H1 (cell line): ENCODE measurements around the gene DUSP11. TPM values are rescaled to one million over a fixed set of nuclear protein-coding genes. Genes with fewer than 3 reads are reported as not detected.

Experiments used
- CTCF ChIA-PET: fragments of 300-600 bp; sonication (Branson Sonifier 250); formaldehyde crosslinking; loops from one replicate; lab custom pipeline; 2021; ENCODE audit not compliant: partially characterized antibody; lab: Charles Lee
- POLR2A ChIA-PET: fragments of 300-600 bp; sonication (Branson Sonifier 250); formaldehyde crosslinking; loops from one replicate; lab custom pipeline; 2021; ENCODE audit warnings: inconsistent platforms; ENCODE audit not compliant: partially characterized antibody; lab: Charles Lee
- DNase-seq, 2 experiments: peaks; one replicate each; pipeline versions ENCODE4 v3.0.0 to v3.0.0-alpha.2; 2010 to 2022; ENCODE audit warnings: low spot score in 2 of 2, low read depth in 1 of 2, mixed read lengths in 1 of 2
- FAIRE-seq: peaks from 2 replicates; lab custom pipeline; 2011; peaks lifted over from hg19 to GRCh38; lab: Jason Lieb, UNC
- H2AFZ ChIP-seq: 2 replicates; pipeline ENCODE4 v1.8.1; 2012; ENCODE audit warnings: low read length, inconsistent platforms
- H2AK5ac ChIP-seq: 2 replicates; pipeline ENCODE4 v1.6.1; 2013; ENCODE audit warnings: low read depth, low read length
- H2BK120ac ChIP-seq: replicated peaks from 2 replicates; pipeline ENCODE3; 2013; ENCODE audit warnings: low read depth, low read length, inconsistent platforms
- H2BK12ac ChIP-seq: 2 replicates; pipeline ENCODE4 v1.6.1; 2013; ENCODE audit warnings: low read depth, low read length
- H2BK15ac ChIP-seq: 2 replicates; pipeline ENCODE4 v1.6.1; 2013; ENCODE audit warnings: low read length
- H2BK20ac ChIP-seq: 2 replicates; pipeline ENCODE4 v1.6.1; 2013; ENCODE audit warnings: low read length
- H2BK5ac ChIP-seq: 2 replicates; pipeline ENCODE4 v1.6.1; 2013; ENCODE audit warnings: low read depth, low read length
- H3K14ac ChIP-seq: 2 replicates; pipeline ENCODE4 v1.6.1; 2013; ENCODE audit warnings: inconsistent platforms; ENCODE audit not compliant: insufficient read length
- H3K18ac ChIP-seq: 2 replicates; pipeline ENCODE4 v1.6.1; 2013; ENCODE audit warnings: low read length; ENCODE audit errors: extremely low read depth
- H3K23ac ChIP-seq: 2 replicates; pipeline ENCODE4 v1.6.1; 2013; ENCODE audit warnings: inconsistent platforms; ENCODE audit not compliant: insufficient read length
- H3K23me2 ChIP-seq: 2 replicates; pipeline ENCODE4 v1.6.1; 2013; ENCODE audit warnings: low read depth, low read length
- H3K27ac ChIP-seq: 2 replicates; pipeline ENCODE4 v1.6.1; 2011; ENCODE audit warnings: low read depth, low read length, inconsistent platforms
- H3K27me3 ChIP-seq, 4 experiments: replicated peaks in 1 of 4; 1 replicate in 1 of 4; 2 replicates in 3 of 4; pipeline versions ENCODE4 v1.6.1 to v1.8.1; 2011 to 2013; ENCODE audit warnings: low read length in 3 of 4, mild to moderate bottlenecking in 3 of 4, inconsistent platforms in 2 of 4, mixed read lengths in 2 of 4, moderate library complexity in 1 of 4; ENCODE audit not compliant: control insufficient read depth in 3 of 4, insufficient read depth in 3 of 4; ENCODE audit errors: extremely low read depth in 1 of 4
- H3K36me3 ChIP-seq, 4 experiments: 2 replicates each; pipeline versions ENCODE4 v1.6.1 to v1.8.1; 2011 to 2013; ENCODE audit warnings: mild to moderate bottlenecking in 4 of 4, low read length in 3 of 4, moderate library complexity in 2 of 4, control low read depth in 1 of 4, inconsistent platforms in 1 of 4; ENCODE audit not compliant: insufficient read depth in 4 of 4, control insufficient read depth in 2 of 4
- H3K4ac ChIP-seq: replicated peaks from 2 replicates; pipeline ENCODE3; 2013; ENCODE audit warnings: low read length, low read depth, mixed read lengths, inconsistent platforms; ENCODE audit not compliant: insufficient read length
- H3K4me1 ChIP-seq, 4 experiments: replicated peaks in 1 of 4; 1 replicate in 1 of 4; 2 replicates in 3 of 4; pipeline versions ENCODE4 v1.6.1 to v1.8.1; 2011 to 2013; ENCODE audit warnings: low read length in 3 of 4, inconsistent platforms in 2 of 4, mixed read lengths in 1 of 4; ENCODE audit not compliant: insufficient read depth in 4 of 4, control insufficient read depth in 3 of 4
- H3K4me2 ChIP-seq, 2 experiments: 2 replicates each; pipeline versions ENCODE4 v1.6.1 to v1.8.1; 2011 to 2013; ENCODE audit warnings: low read depth in 2 of 2, low read length in 2 of 2, control low read depth in 1 of 2, inconsistent platforms in 1 of 2, mild to moderate bottlenecking in 1 of 2; ENCODE audit not compliant: insufficient read depth in 1 of 2
- H3K4me3 ChIP-seq, 4 experiments: fragments of 200-600, 300-600 bp in 1 of 4; sonication (generic), shearing (Covaris generic), sonication (Bioruptor Twin) in 1 of 4; 2 replicates each; pipeline versions ENCODE4 v1.5.1 to v1.8.1; 2011 to 2016; ENCODE audit warnings: low read length in 4 of 4, low read depth in 3 of 4, control low read depth in 2 of 4, inconsistent platforms in 2 of 4, mild to moderate bottlenecking in 2 of 4, mixed read lengths in 1 of 4, moderate library complexity in 1 of 4; ENCODE audit not compliant: insufficient read depth in 2 of 4; ENCODE audit errors: extremely low read depth in 1 of 4
- H3K56ac ChIP-seq: replicated peaks from 2 replicates; pipeline ENCODE3; 2013; ENCODE audit warnings: low read depth, mild to moderate bottlenecking, mixed read lengths, low read length, inconsistent platforms; ENCODE audit not compliant: insufficient read length
- H3K79me1 ChIP-seq: 2 replicates; pipeline ENCODE4 v1.6.1; 2013; ENCODE audit warnings: low read depth, low read length, control low read depth
- H3K79me2 ChIP-seq, 2 experiments: 2 replicates each; pipeline versions ENCODE4 v1.6.1 to v1.8.1; 2012 to 2013; ENCODE audit warnings: low read length in 2 of 2, mild to moderate bottlenecking in 2 of 2, inconsistent platforms in 1 of 2; ENCODE audit not compliant: insufficient read depth in 2 of 2, control insufficient read depth in 1 of 2
- H3K9ac ChIP-seq, 4 experiments: replicated peaks in 1 of 4; 1 replicate in 1 of 4; 2 replicates in 3 of 4; pipeline versions ENCODE4 v1.6.1 to v1.8.1; 2011 to 2013; ENCODE audit warnings: low read depth in 3 of 4, low read length in 3 of 4, control low read depth in 2 of 4, mild to moderate bottlenecking in 2 of 4, moderate library complexity in 2 of 4, inconsistent platforms in 1 of 4; ENCODE audit errors: extremely low read depth in 1 of 4
- H3K9me3 ChIP-seq, 2 experiments: 2 replicates each; pipeline versions ENCODE4 v1.6.1 to v1.8.1; 2012 to 2013; ENCODE audit warnings: mild to moderate bottlenecking in 2 of 2, moderate library complexity in 2 of 2, control low read depth in 1 of 2, inconsistent platforms in 1 of 2, low read depth in 1 of 2, low read length in 1 of 2, mixed read lengths in 1 of 2; ENCODE audit not compliant: insufficient read depth in 2 of 2
- H4K20me1 ChIP-seq, 2 experiments: replicated peaks in 1 of 2; 2 replicates each; pipeline versions ENCODE3 to v1.8.1; 2011 to 2013; ENCODE audit warnings: inconsistent platforms in 2 of 2, low read length in 2 of 2, mild to moderate bottlenecking in 1 of 2; ENCODE audit not compliant: insufficient read depth in 2 of 2, control insufficient read depth in 1 of 2
- H4K5ac ChIP-seq: 2 replicates; pipeline ENCODE4 v1.6.1; 2013; ENCODE audit warnings: low read length, low read depth, mixed read lengths, inconsistent platforms; ENCODE audit not compliant: insufficient read length
- H4K8ac ChIP-seq: 2 replicates; pipeline ENCODE4 v1.8.0; 2013; ENCODE audit warnings: mild to moderate bottlenecking, moderate library complexity, low read length, inconsistent platforms; ENCODE audit not compliant: insufficient read depth; ENCODE audit errors: extremely low read depth
- H4K91ac ChIP-seq: replicated peaks from 2 replicates; pipeline ENCODE3; 2013; ENCODE audit warnings: low read length, mixed read lengths, inconsistent platforms; ENCODE audit not compliant: insufficient read length
- CBX5 ChIP-seq: fragments of 300-800, 300-1000 bp; sonication (generic); IDR thresholded peaks from 2 replicates; pipeline ENCODE4 v1.7.1; 2016; ENCODE audit warnings: antibody characterized with exemption, low read length, low read depth
- MAFK ChIP-seq: IDR thresholded peaks from 2 replicates; pipeline ENCODE4 v1.6.1; 2012; ENCODE audit warnings: low read depth, mild to moderate bottlenecking, improper control_type of control experiment, low read length
- TAF1 ChIP-seq: IDR thresholded peaks from 2 replicates; pipeline ENCODE4 v1.6.1; 2011; ENCODE audit warnings: mild to moderate bottlenecking, low read depth, low read length
- WGBS, 2 experiments: shearing (Covaris generic) in 1 of 2; methylation state at CpG; one replicate each; pipeline versions ENCODE4 v1.1.6 to v1.1.7; 2013 to 2015; ENCODE audit warnings: low lambda C conversion rate in 2 of 2, mixed read lengths in 2 of 2, inconsistent platforms in 1 of 2, low coverage in 1 of 2, missing lambda C conversion rate in 1 of 2; ENCODE audit not compliant: insufficient replicate concordance in 2 of 2, insufficient coverage in 1 of 2, insufficient read length in 1 of 2; ENCODE audit errors: extremely low coverage in 1 of 2, missing lambda C conversion rate in 1 of 2; 5-methylcytosine and 5-hydroxymethylcytosine counted together
- polyA plus RNA-seq, 7 experiments: library from polyadenylated mRNA; depleted of rRNA in 3 of 7; stranded (reverse) in 5 of 7; unstranded in 2 of 7; fragments of >200 nt in 5 of 7; fragments of 200-250 nt in 2 of 7; gene quantifications; 1 replicate in 5 of 7; 2 replicates in 1 of 7; 4 replicates in 1 of 7; pipeline versions ENCODE4 v1.2.1 to v1.2.3, GENCODE V29; 2011 to 2013; ENCODE audit warnings: missing spikeins in 2 of 7, mixed read lengths in 2 of 7
- total RNA-seq: library from RNA; stranded (reverse); fragmentation: NEBNext Ultra II Directional; extraction: Animal tissue kit (Norgen Biotek cat#: 25700); gene quantifications from 2 replicates; pipeline ENCODE4 v1.2.1, GENCODE V29; 2021

The DUSP11 gene
- total and polyA plus RNA-seq, 2 of the 8 experiments (the other 6 are each of a cell fraction or from before 2014, with no cell fraction given) = 12.2 to 19.1 TPM

GRCh38 chr2:73828818-73829570 lies 49.1 kb upstream of the DUSP11 start, which contains the start of gene STAMBP:
STAMBP (plus strand) TSS chr2:73828961; CDS start chr2:73830857, 1,896 bp downstream.
- Histone ChIP-seq H4K8ac (peak within 1 kb of the TSS; percentile 81; the same call in 1 of the 2 replicates), H3K23me2 (peaks cover 5% of the 10 kb centered on the region), H3K79me1 (peaks cover 8% of the 10 kb centered on the region; the same call in 1 of the 2 replicates), H3K23ac (no peak within 1 kb of the TSS), H3K14ac (no peak within 1 kb of the TSS), H3K79me2 (peaks cover 0 to 26% of the 10 kb centered on the region in 2 experiments; a peak in 2 of 4 replicates), H3K4me2 (peak within 1 kb of the TSS; percentile 67), H2BK15ac (no peak within 1 kb of the TSS), H2AK5ac (no peak within 1 kb of the TSS), H4K20me1 (peaks cover 0 to 2% of the 10 kb centered on the region in 2 experiments), H2BK5ac (peak within 1 kb of the TSS; percentile 71; the same call in 1 of the 2 replicates), H3K9ac (peak within 1 kb of the TSS; percentile 76 to 81 (median 79)), H3K27ac (peak within 1 kb of the TSS; percentile 85), H2BK12ac (no peak within 1 kb of the TSS), H3K27me3 (peaks cover 0 to 7% (median 1%) of the 10 kb centered on the region in 4 experiments; a peak in 4 of 7 replicates), H3K56ac (peak within 1 kb of the TSS; percentile 56), H3K18ac (0 out of 2 replicates have a peak within 1 kb of the TSS, but pooled peaks have one; percentile 51), H2BK120ac (no peak within 1 kb of the TSS), H3K36me3 (peaks cover 0 to 28% (median 9%) of the 10 kb centered on the region in 4 experiments; a peak in 6 of 8 replicates), H3K4me1 (peaks cover 0 to 2% (median 0%) of the 10 kb centered on the region in 4 experiments; a peak in 2 of 7 replicates), H2BK20ac (no peak within 1 kb of the TSS), H3K4me3 (peak within 1 kb of the TSS; percentile 75 to 91 (median 89)), H3K9me3 (no peaks in the 10 kb centered on the region), H4K91ac (peak within 1 kb of the TSS; percentile 48), H4K5ac (peak within 1 kb of the TSS; percentile 93), H2AFZ (peak within 1 kb of the TSS; percentile 97), H3K4ac (peak within 1 kb of the TSS; percentile 41)
- POLR2A ChIA-PET = interaction anchor here (0.7 to 1.2 kb wide), 9 partner anchors 10 to 370 kb away, joined by 3 to 7 read pairs (median 4); partner anchors contain the start of genes MTHFD2 and TPRKB
- CTCF ChIA-PET = interaction anchor here (0.6 to 2.6 kb wide), 9 partner anchors 10 to 732 kb away, joined by 3 to 15 read pairs (median 3); partner anchors contain the start of gene DGUOK
- DNase-seq = peak; percentile 83 to 97
- FAIRE-seq = peak; percentile 83
- 2% methylated on average over 48 of the region's 48 CpGs; no CpG with 5 or more reads in 1 of the 2 experiments for WGBS, 2 experiments
- TF ChIP-seq TAF1 (no peak), MAFK (no peak), CBX5 (no peak)
